Keratinocyte (primary cell): Measurements from ENCODE around the gene MOB1B. TPM values are rescaled to one million over a fixed set of nuclear protein-coding genes. Genes with fewer than 3 reads are reported as not detected.

ENCODE experiments used
- DNase-seq: peaks from one replicate; pipeline ENCODE4 v3.0.0-alpha.2; 2011; ENCODE audit warnings: low read depth, missing footprints, low spot score
- FAIRE-seq: peaks from 2 replicates; lab custom pipeline; 2011; peaks lifted over from hg19 to GRCh38; lab: Jason Lieb, UNC
- H2AFZ ChIP-seq: 2 replicates; pipeline ENCODE4 v1.6.0; 2012; ENCODE audit warnings: low read length, control low read depth, inconsistent platforms; ENCODE audit not compliant: control insufficient read depth
- H3K27ac ChIP-seq: 2 replicates; pipeline ENCODE4 v1.5.1; 2011; ENCODE audit warnings: low read length; ENCODE audit not compliant: control insufficient read depth, insufficient read depth
- H3K27me3 ChIP-seq: 3 replicates; pipeline ENCODE4 v1.6.0; 2011; ENCODE audit warnings: low read length; ENCODE audit not compliant: control insufficient read depth, insufficient read depth; ENCODE audit errors: extremely low read depth
- H3K36me3 ChIP-seq, 2 experiments: 2 replicates in 1 of 2; 3 replicates in 1 of 2; pipeline ENCODE4 v1.5.1; 2011; ENCODE audit warnings: low read length in 2 of 2, mild to moderate bottlenecking in 1 of 2; ENCODE audit not compliant: control insufficient read depth in 2 of 2, insufficient read depth in 2 of 2; ENCODE audit errors: extremely low read depth in 1 of 2
- H3K4me1 ChIP-seq: 3 replicates; pipeline ENCODE4 v1.5.1; 2011; ENCODE audit warnings: low read length; ENCODE audit not compliant: control insufficient read depth, insufficient read depth; ENCODE audit errors: extremely low read depth
- H3K4me2 ChIP-seq: 3 replicates; pipeline ENCODE4 v1.6.0; 2011; ENCODE audit warnings: low read depth, low read length; ENCODE audit not compliant: control insufficient read depth, insufficient read depth; ENCODE audit errors: extremely low read depth
- H3K4me3 ChIP-seq, 3 experiments: fragments of 200-600 bp in 1 of 3; sonication (generic) in 1 of 3; 2 replicates in 2 of 3; 3 replicates in 1 of 3; pipeline ENCODE4 v1.5.1; 2011 to 2016; ENCODE audit warnings: low read length in 3 of 3, mild to moderate bottlenecking in 3 of 3, control low read depth in 2 of 3, inconsistent platforms in 1 of 3, low read depth in 1 of 3, mixed read lengths in 1 of 3, mixed run types in 1 of 3, moderate library complexity in 1 of 3; ENCODE audit not compliant: control insufficient read depth in 2 of 3, insufficient read depth in 2 of 3; ENCODE audit errors: extremely low read depth in 1 of 3
- H3K79me2 ChIP-seq: 2 replicates; pipeline ENCODE4 v1.6.0; 2012; ENCODE audit warnings: low read length; ENCODE audit not compliant: control insufficient read depth, insufficient read depth
- H3K9ac ChIP-seq: 3 replicates; pipeline ENCODE4 v1.6.0; 2011; ENCODE audit warnings: low read length; ENCODE audit not compliant: control insufficient read depth, insufficient read depth; ENCODE audit errors: extremely low read depth
- H3K9me1 ChIP-seq: 3 replicates; pipeline ENCODE4 v1.6.0; 2011; ENCODE audit warnings: low read length; ENCODE audit not compliant: control insufficient read depth, insufficient read depth; ENCODE audit errors: extremely low read depth
- H3K9me3 ChIP-seq: 2 replicates; pipeline ENCODE4 v1.5.1; 2012; ENCODE audit warnings: low read depth, low read length; ENCODE audit not compliant: control insufficient read depth
- H4K20me1 ChIP-seq: 3 replicates; pipeline ENCODE4 v1.6.0; 2011; ENCODE audit warnings: low read length; ENCODE audit not compliant: control insufficient read depth, insufficient read depth; ENCODE audit errors: extremely low read depth
- CTCF ChIP-seq, 3 experiments: IDR thresholded peaks in 1 of 3; conservative IDR thresholded peaks in 1 of 3; optimal IDR thresholded peaks in 1 of 3; 2 replicates in 2 of 3; 3 replicates in 1 of 3; pipeline versions ENCODE3 to v1.5.1; 2011; ENCODE audit warnings: low read length in 3 of 3, mild to moderate bottlenecking in 3 of 3, moderate library complexity in 2 of 3, control low read depth in 1 of 3, inconsistent platforms in 1 of 3; ENCODE audit not compliant: insufficient read depth in 2 of 3; ENCODE audit errors: extremely low read depth in 1 of 3
- EZH2 ChIP-seq: IDR thresholded peaks from one replicate; pipeline ENCODE4 v1.6.1; 2012; ENCODE audit warnings: inconsistent platforms, mild to moderate bottlenecking, low read length, moderate library complexity
- dilution Hi-C: fragments of 300-500 bp; cut with MboI; formaldehyde crosslinking; loops from one replicate; pipeline ENCODE4 v1.7.0; 2020; ENCODE audit warnings: low sequenced_read_pairs; ENCODE audit not compliant: extremely low pct_ligation_motif_present
- polyA plus RNA-seq, 5 experiments: library from polyadenylated mRNA; depleted of rRNA in 3 of 5; stranded (reverse) in 3 of 5; stranded (forward) in 1 of 5; unstranded in 1 of 5; fragments of >200 nt; gene quantifications; 1 replicate in 1 of 5; 2 replicates in 3 of 5; 3 replicates in 1 of 5; pipeline versions ENCODE4 v1.2.1 to v1.2.3, GENCODE V29; 2011 to 2012; ENCODE audit warnings: missing spikeins in 2 of 5, low read depth in 1 of 5, low replicate concordance in 1 of 5

Gene MOB1B
- polyA plus RNA-seq, 1 donor (not counting 4 experiments of a cell fraction or from before 2014, with no cell fraction given): 15.6 TPM

GRCh38 chr4:70914631-70915030 is 12.5 kb downstream of the MOB1B start:
- Histone ChIP-seq H3K27ac (no peak overlapping the region), H3K79me2 (peaks cover 76% of the 10 kb centered on the region)

GRCh38 chr4:70915036-70915815 is 13.1 kb downstream of the MOB1B start:
- H3K27ac ChIP-seq: no peak overlapping the region
- no peaks in the 10 kb centered on the region for H3K36me3 ChIP-seq
- FAIRE-seq: no peak
- H3K27me3 ChIP-seq: no peaks in the 10 kb centered on the region
- H3K9me1 ChIP-seq: no peaks in the 10 kb centered on the region
- no peaks in the 10 kb centered on the region for H4K20me1 ChIP-seq
- H3K4me1 ChIP-seq: peaks cover 4% of the 10 kb centered on the region
- no peaks in the 10 kb centered on the region for H3K9me3 ChIP-seq
- no peak overlapping the region for H3K4me3 ChIP-seq
- no peak overlapping the region for H3K4me2 ChIP-seq
- no peak overlapping the region for H2AFZ ChIP-seq
- no peak for TF ChIP-seq EZH2
- no peak for TF ChIP-seq CTCF (optimal IDR thresholded peaks at IDR 0.05 in 1 of 3, IDR thresholded peaks at IDR 0.05 in 1 of 3, conservative IDR thresholded peaks at IDR 0.05 in 1 of 3; ENCODE audit: extremely low read depth in 1 of 3, insufficient read depth in 2 of 3, low read length in 3 of 3)
- DNase-seq: no peak
- dilution Hi-C loops: no loop called here
- H3K79me2 ChIP-seq: peaks cover 75% of the 10 kb centered on the region
- no peak overlapping the region for H3K9ac ChIP-seq

More at GRCh38 chr4:70914631-70915030, 12.5 kb downstream of the MOB1B start:
- DNase-seq (no peak), FAIRE-seq (no peak)
- H3K4me1 ChIP-seq: peaks cover 4% of the 10 kb centered on the region
- no peak overlapping the region for H3K9ac ChIP-seq
- H3K27me3 ChIP-seq: no peaks in the 10 kb centered on the region
- no peak overlapping the region for H2AFZ ChIP-seq
- TF ChIP-seq CTCF (optimal IDR thresholded peaks at IDR 0.05 in 1 of 3, IDR thresholded peaks at IDR 0.05 in 1 of 3, conservative IDR thresholded peaks at IDR 0.05 in 1 of 3; ENCODE audit: extremely low read depth in 1 of 3, insufficient read depth in 2 of 3, low read length in 3 of 3): no peak
- TF ChIP-seq EZH2: no peak
- H3K9me3 ChIP-seq: no peaks in the 10 kb centered on the region
- H4K20me1 ChIP-seq: no peaks in the 10 kb centered on the region
- dilution Hi-C loops: no loop called here
- no peaks in the 10 kb centered on the region for H3K9me1 ChIP-seq
- no peaks in the 10 kb centered on the region for H3K36me3 ChIP-seq
- no peak overlapping the region for H3K4me3 ChIP-seq
- H3K4me2 ChIP-seq: no peak overlapping the region
